ENCODE data around the gene PPP4R2. TPM values are rescaled to one million over a fixed set of nuclear protein-coding genes. Genes with fewer than 3 reads are reported as not detected.

The PPP4R2 gene
- total and polyA plus RNA-seq, 2 donors (not counting 3 experiments of a cell fraction or from before 2014, with no cell fraction given) = 6.5 to 74.4 TPM

DNA sequence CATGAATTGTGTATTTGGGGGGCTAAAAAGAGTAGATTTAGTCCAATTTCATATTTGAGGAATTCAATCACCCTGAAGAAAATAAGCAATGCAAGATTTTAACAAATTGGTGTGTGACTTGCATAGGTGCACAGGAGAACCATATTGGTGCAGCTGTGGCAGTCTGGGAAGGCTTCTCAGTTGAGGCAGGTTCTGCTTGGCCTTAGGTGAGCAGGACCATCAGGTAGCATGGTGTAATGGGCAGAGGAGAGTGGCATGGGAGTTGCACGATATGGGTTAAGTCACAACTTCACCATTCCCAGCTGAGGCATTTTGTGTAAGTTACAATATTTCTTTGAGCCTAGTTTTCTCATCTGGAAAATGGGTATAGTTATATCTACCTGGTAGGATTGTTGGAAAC is 75.3 kb downstream of the PPP4R2 start:
- Histone ChIP-seq H3K4me3 (replicated peaks in 1 of 3; ENCODE audit: insufficient read depth in 1 of 3, low read depth in 1 of 3, low read length in 3 of 3) (no peak overlapping the region), H3K27ac (ENCODE audit: insufficient read depth, low read depth, low read length) (no peak overlapping the region), H3K4me1 (ENCODE audit: control insufficient read depth, extremely low read depth, insufficient read depth, low read length) (no peaks in the 10 kb centered on the region), H3K9ac (replicated peaks; ENCODE audit: extremely low read depth, insufficient read depth, low read length) (no peak overlapping the region), H3K79me2 (ENCODE audit: control insufficient read depth, insufficient read depth, low read length) (no peaks in the 10 kb centered on the region), H3K9me1 (replicated peaks; ENCODE audit: control insufficient read depth, extremely low read depth, insufficient read depth, low read length) (no peaks in the 10 kb centered on the region), H3K27me3 (ENCODE audit: control insufficient read depth in 2 of 2, insufficient read depth in 2 of 2, low read length in 2 of 2) (no peaks in the 10 kb centered on the region), H3K4me2 (ENCODE audit: insufficient read depth, low read length) (no peak overlapping the region), H3K36me3 (ENCODE audit: control insufficient read depth in 2 of 2, extremely low read depth in 1 of 2, insufficient read depth in 2 of 2, low read length in 2 of 2) (no peaks in the 10 kb centered on the region), H2AFZ (ENCODE audit: low read depth, low read length) (no peak overlapping the region), H3K9me3 (replicated peaks; ENCODE audit: control insufficient read depth, insufficient read depth, low read length) (no peaks in the 10 kb centered on the region), H4K20me1 (replicated peaks; ENCODE audit: control insufficient read depth, extremely low read depth, insufficient read depth, low read length) (no peaks in the 10 kb centered on the region)
- no peak for FAIRE-seq
- intact Hi-C loops (cut with micrococcal nuclease) = no loop called here
- TF ChIP-seq POLR2A (IDR thresholded peaks at IDR 0.05; ENCODE audit: low read depth, low read length) (no peak), POLR2AphosphoS5 (IDR thresholded peaks at IDR 0.05; ENCODE audit: insufficient read depth, low read depth, low read length) (no peak), GATA2 (IDR thresholded peaks at IDR 0.05; ENCODE audit: insufficient read depth, insufficient read length, low read depth, low read length) (no peak), MYC (IDR thresholded peaks at IDR 0.05; ENCODE audit: low read depth, low read length) (no peak), EZH2 (IDR thresholded peaks at IDR 0.05; ENCODE audit: borderline replicate concordance, low read depth, low read length, severe bottlenecking) (no peak), FOS (IDR thresholded peaks at IDR 0.05; ENCODE audit: borderline replicate concordance, insufficient read depth, low read length) (no peak), JUN (IDR thresholded peaks at IDR 0.05; ENCODE audit: borderline replicate concordance, insufficient read depth, insufficient read length, low read depth) (no peak)
- TF ChIP-seq, protein P1, sequence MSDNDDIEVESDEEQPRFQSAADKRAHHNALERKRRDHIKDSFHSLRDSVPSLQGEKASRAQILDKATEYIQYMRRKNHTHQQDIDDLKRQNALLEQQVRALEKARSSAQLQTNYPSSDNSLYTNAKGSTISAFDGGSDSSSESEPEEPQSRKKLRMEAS (IDR thresholded peaks at IDR 0.05; ENCODE audit: insufficient read depth, insufficient read length) = no peak
- TF ChIP-seq, protein P2, sequence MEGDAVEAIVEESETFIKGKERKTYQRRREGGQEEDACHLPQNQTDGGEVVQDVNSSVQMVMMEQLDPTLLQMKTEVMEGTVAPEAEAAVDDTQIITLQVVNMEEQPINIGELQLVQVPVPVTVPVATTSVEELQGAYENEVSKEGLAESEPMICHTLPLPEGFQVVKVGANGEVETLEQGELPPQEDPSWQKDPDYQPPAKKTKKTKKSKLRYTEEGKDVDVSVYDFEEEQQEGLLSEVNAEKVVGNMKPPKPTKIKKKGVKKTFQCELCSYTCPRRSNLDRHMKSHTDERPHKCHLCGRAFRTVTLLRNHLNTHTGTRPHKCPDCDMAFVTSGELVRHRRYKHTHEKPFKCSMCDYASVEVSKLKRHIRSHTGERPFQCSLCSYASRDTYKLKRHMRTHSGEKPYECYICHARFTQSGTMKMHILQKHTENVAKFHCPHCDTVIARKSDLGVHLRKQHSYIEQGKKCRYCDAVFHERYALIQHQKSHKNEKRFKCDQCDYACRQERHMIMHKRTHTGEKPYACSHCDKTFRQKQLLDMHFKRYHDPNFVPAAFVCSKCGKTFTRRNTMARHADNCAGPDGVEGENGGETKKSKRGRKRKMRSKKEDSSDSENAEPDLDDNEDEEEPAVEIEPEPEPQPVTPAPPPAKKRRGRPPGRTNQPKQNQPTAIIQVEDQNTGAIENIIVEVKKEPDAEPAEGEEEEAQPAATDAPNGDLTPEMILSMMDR (IDR thresholded peaks at IDR 0.05; ENCODE audit: extremely low read depth in 1 of 2, insufficient read depth in 1 of 2, low read depth in 1 of 2, low read length in 2 of 2) = no peak
- dilution Hi-C loops (cut with MboI; ENCODE audit: extremely low pct_ligation_motif_present, low sequenced_read_pairs) = no loop called here
- CTCF ChIA-PET = no interaction called here
- BruUV-seq (replicated peaks) = no TSS peak
- POLR2A ChIA-PET = no interaction called here
- DNase-seq (ENCODE audit: low read depth, low spot score) = no peak

All from endothelial cell of umbilical vein (primary cell).